Glomerular endothelial cell (primary cell): ENCODE data around the gene EMC9. TPM values are rescaled to one million over a fixed set of nuclear protein-coding genes. Genes with fewer than 3 reads are reported as not detected.
"Not testable (repeated sequence)": the region's sequence is repeated elsewhere in the genome, so short reads cannot be mapped to it uniquely, and the experiment has no call there.

ENCODE experiments used
- DNase-seq: peaks from one replicate; pipeline ENCODE4 v3.0.0-alpha.2; 2011; ENCODE audit warnings: low read depth, low spot score; ENCODE audit errors: extremely low read depth
- total RNA-seq: library from RNA; depleted of rRNA; stranded (reverse); fragments of >200 nt; gene quantifications from 2 replicates; pipeline ENCODE4 v1.2.3, GENCODE V29; 2015

The EMC9 gene
- total RNA-seq, 1 donor from 2014 or later: 12.3 TPM

GRCh38 chr14:24113379-24113800, 28.0 kb downstream of the EMC9 start:
- no peak for DNase-seq

- DNase-seq: no peak
These were observed 30.9 kb downstream of the EMC9 start for GRCh38 chr14:24110523-24110922.

- no peak for DNase-seq
These were observed 31.3 kb downstream of the EMC9 start for GRCh38 chr14:24110060-24110459.

GRCh38 chr14:24108336-24108874, 33.0 kb downstream of the EMC9 start:
- no peak for DNase-seq

GRCh38 chr14:24106672-24107271, 34.6 kb downstream of the EMC9 start:
- DNase-seq: no peak

DNA sequence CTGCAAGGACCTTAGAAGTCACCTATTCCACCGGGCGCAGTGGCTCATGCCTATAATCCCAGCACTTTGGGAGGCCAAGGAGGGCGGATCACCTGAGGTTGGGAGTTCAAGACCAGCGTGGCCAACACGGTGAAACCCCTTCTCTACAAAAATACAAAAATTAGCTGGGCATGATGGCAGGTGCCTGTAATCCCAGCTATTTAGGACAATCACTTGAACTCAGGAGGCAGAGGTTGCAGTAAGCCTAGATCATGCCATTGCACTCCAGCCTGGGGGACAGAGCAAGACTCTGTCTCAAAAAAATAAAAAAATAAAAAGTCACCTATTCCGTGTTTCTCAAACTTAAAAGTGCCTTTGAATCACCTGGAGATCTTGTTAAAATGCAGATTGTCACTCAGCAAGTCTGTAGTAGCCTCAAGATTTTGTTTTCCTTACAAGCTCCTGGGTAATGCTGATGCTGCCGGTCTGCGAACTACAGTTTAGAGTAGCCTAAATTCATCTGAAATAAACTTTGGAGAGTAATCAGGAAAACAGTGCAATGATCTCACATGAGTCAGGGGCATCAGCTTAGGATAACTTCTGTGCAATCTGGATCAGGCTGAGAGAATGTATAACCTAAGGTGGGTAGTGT, 35.7 kb downstream of the EMC9 start:
- DNase-seq: not testable (repeated sequence)

GRCh38 chr14:24103451-24103850, 37.9 kb downstream of the EMC9 start:
- DNase-seq: no peak

GRCh38 chr14:24102357-24103048, 38.9 kb downstream of the EMC9 start:
- DNase-seq: no peak

- no peak for DNase-seq
These were observed 40.4 kb downstream of the EMC9 start for GRCh38 chr14:24100982-24101494.

GRCh38 chr14:24100197-24100981, 41.0 kb downstream of the EMC9 start:
- no peak for DNase-seq

GRCh38 chr14:24098927-24099813, 42.2 kb downstream of the EMC9 start:
- DNase-seq: no peak

DNA sequence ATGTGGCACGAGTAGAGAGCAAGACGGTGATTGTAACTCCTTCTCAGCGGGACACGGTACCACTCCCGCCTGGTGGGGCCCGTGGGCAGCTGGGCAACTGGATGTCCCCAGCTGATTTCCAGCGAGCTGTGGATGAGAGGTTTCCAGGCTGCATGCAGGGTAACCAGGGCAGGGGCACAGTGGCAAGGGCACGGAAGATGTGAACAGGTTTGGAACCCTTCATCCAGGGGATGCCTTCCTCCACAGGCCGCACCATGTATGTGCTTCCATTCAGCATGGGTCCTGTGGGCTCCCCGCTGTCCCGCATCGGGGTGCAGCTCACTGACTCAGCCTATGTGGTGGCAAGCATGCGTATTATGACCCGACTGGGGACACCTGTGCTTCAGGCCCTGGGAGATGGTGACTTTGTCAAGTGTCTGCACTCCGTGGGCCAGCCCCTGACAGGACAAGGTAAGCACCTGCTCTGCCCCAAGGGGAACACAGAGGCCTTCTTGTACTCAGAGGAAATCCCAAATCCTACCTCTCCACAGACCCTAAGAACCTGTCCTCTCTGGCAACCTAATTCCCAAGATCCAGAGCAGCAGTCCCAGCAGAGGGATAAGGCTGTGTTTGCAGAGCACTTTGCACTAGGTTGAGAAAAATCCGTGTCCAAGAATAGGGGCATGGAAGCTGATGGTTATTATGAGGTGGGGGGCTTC, 43.0 kb downstream of the EMC9 start:
- DNase-seq: no peak

- DNase-seq: no peak
These were observed 44.7 kb downstream of the EMC9 start for GRCh38 chr14:24096545-24097181.

GRCh38 chr14:24095271-24096068, 45.9 kb downstream of the EMC9 start:
- no peak for DNase-seq

DNA sequence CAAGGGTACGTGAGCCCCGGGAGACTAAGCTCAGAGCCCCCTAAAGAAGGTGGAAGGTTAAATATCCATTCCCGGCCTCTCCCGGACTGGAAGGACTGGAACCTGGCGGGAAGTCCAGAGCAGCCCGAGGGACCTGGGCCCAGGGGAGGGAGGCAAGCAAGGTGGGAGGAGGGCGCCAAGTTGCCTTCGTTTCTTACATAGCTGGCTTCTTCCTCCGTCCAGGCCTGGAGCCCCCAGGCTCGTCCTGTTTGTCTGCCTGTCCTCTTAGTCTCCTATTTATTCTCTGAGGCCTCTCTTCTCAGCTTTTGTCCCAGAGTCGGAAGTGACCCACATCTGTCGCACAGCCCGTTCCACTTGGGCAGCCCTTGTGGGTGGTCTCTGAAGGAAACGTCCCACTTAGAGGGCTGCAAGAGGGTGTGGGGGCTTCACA, 46.5 kb downstream of the EMC9 start:
- no peak for DNase-seq

DNA sequence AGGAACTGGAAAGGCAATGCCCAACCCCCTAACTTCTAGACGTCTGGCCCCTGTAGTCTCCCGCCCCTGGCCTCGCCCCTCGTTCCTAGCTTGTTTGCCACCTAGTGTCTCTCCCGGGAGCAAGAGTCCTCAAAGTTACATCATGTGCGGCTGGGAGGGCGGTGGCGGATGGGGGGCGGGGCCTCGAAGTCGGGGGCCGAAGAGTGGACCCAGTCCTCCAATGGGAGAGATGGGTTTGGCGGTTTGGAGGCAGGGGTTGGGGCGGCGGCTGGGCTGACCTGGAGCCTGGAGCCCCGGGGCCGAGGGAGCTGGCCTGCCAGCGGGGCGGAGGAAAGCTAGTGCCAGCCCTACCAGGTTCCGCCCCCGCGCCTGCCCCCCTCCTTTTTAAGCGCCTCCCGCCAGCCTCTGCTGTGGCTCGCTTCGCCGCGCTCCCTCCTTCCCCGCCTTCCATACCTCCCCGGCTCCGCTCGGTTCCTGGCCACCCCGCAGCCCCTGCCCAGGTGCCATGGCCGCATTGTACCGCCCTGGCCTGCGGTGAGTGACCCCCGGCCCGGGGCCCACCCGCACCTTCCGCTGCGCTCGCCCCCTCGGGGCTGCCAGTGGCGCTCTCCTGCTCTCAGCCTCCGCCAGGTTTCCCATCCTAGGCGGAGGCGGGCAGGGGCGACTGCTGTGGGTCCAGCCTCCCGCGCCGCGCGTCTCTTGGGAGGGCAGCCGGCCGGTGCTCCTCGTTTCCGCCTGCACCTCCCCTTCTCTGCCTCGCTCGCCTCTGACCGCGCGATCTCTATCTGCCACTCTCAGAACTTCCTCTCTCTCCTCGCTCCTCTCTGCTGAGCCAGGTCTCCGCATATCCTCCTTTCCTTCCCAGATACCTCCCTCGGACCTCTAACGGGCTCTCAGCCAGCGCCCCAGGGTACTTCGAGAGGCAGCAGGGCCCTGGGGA, 47.2 kb downstream of the EMC9 start, which contains the start of gene PCK2:
Gene PCK2 (plus strand): TSS at position 411 of the 940 bp plus-strand sequence. CDS start 95 bp downstream, at position 506.
- no peak for DNase-seq
